ENCODE measurements around the gene TMEM45B. TPM values are rescaled to one million over a fixed set of nuclear protein-coding genes. Genes with fewer than 3 reads are reported as not detected.

The TMEM45B gene
- total and polyA plus RNA-seq, 11 donors = 0.04 TPM; not detected in 10

- intact Hi-C loops (cut with DNase I) = no loop called here
- no peak overlapping the region for H3K4me3 ChIP-seq
- H3K27me3 ChIP-seq = no peaks in the 10 kb centered on the region
- H3K27ac ChIP-seq = no peak overlapping the region
- TF ChIP-seq POLR2A (IDR thresholded peaks at IDR 0.05) = no peak
- peak in 8 of 12 donors; percentile 18 to 41 (median 36) for TF ChIP-seq CTCF (IDR thresholded peaks at IDR 0.05)
- DNase-seq (no peak), ATAC-seq (peak in 1 of 4 donors; percentile 41)
- WGBS, 4 donors = 72 to 82% (median 79%) methylated on average over 9 of the region's 9 CpGs
- H3K4me1 ChIP-seq = no peaks in the 10 kb centered on the region
- peaks cover 7 to 100% (median 100%) of the 10 kb centered on the region in 9 donors for H3K36me3 ChIP-seq
- H3K9me3 ChIP-seq = no peaks in the 10 kb centered on the region
Observed at GRCh38 chr11:129881570-129882170, 66.0 kb downstream of the TMEM45B start.

GRCh38 chr11:129884581-129884980, 68.9 kb downstream of the TMEM45B start:
- 94 to 97% (median 94%) methylated on average over 8 of the region's 8 CpGs for WGBS, 4 donors
- DNase-seq (no peak), ATAC-seq (no peak)
- no peak overlapping the region for H3K27ac ChIP-seq
- intact Hi-C loops (cut with DNase I) = no loop called here
- no peaks in the 10 kb centered on the region for H3K4me1 ChIP-seq
- peaks cover 7 to 100% (median 100%) of the 10 kb centered on the region in 9 donors for H3K36me3 ChIP-seq
- TF ChIP-seq CTCF (IDR thresholded peaks at IDR 0.05) = no peak
- TF ChIP-seq POLR2A (IDR thresholded peaks at IDR 0.05) = no peak
- no peaks in the 10 kb centered on the region for H3K9me3 ChIP-seq
- H3K27me3 ChIP-seq = no peaks in the 10 kb centered on the region
- H3K4me3 ChIP-seq = no peak overlapping the region

DNA sequence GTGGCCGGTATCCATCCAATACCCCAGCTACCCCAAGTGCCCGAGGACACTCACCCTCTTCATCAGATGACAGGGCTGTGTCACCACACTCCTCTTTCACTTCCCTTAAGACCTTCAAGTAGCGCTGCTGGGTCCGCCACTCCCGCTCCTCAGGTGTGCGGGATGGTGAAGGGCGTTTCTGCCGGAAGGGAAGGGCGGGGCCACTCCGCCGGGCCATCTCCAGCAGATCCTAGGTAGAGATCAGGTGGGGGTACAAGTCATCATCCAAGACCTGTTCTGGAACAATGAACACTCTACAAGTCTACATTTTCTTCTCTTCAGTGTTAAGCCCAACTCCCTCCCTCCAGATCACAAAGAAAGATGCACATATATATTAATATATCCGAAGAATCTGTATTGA, 69.7 kb downstream of the TMEM45B start:
- peaks cover 7 to 100% (median 95%) of the 10 kb centered on the region in 9 donors for H3K36me3 ChIP-seq
- intact Hi-C loops (cut with DNase I) = no loop called here
- 97 to 100% (median 98%) methylated on average over 12 of the region's 12 CpGs for WGBS, 4 donors
- no peak overlapping the region for H3K27ac ChIP-seq
- no peaks in the 10 kb centered on the region for H3K9me3 ChIP-seq
- no peaks in the 10 kb centered on the region for H3K4me1 ChIP-seq
- DNase-seq = no peak
- H3K4me3 ChIP-seq = no peak overlapping the region
- H3K27me3 ChIP-seq = no peaks in the 10 kb centered on the region
- TF ChIP-seq POLR2A (IDR thresholded peaks at IDR 0.05) = no peak
- TF ChIP-seq CTCF (IDR thresholded peaks at IDR 0.05) = no peak
- ATAC-seq = no peak

GRCh38 chr11:129888451-129888850, 72.8 kb downstream of the TMEM45B start:
- H3K4me3 ChIP-seq = no peak overlapping the region
- WGBS, 4 donors = 82 to 88% (median 84%) methylated on average over 5 of the region's 5 CpGs

More at GRCh38 chr11:129888451-129888850, 72.8 kb downstream of the TMEM45B start:
- intact Hi-C loops (cut with DNase I) = no loop called here
- TF ChIP-seq CTCF (IDR thresholded peaks at IDR 0.05) (no peak), POLR2A (IDR thresholded peaks at IDR 0.05) (no peak)
- H3K27ac ChIP-seq = no peak overlapping the region
- DNase-seq (no peak), ATAC-seq (no peak)
- no peaks in the 10 kb centered on the region for H3K27me3 ChIP-seq
- peaks cover 0 to under 1% (median 0%) of the 10 kb centered on the region in 12 donors for H3K4me1 ChIP-seq
- no peaks in the 10 kb centered on the region for H3K9me3 ChIP-seq
- H3K36me3 ChIP-seq = peaks cover 4 to 96% (median 88%) of the 10 kb centered on the region in 9 donors
